ENCODE data around the gene GRM7.
A peak's percentile ranks its signal among the peaks of the same experiment; 100 is the strongest.

GRM7 gene

GRCh38 chr3:7657214-7658112 lies 796.5 kb downstream of the GRM7 start:
- DNase-seq (ENCODE audit: low read depth) = no peak

GRCh38 chr3:7658294-7658693 lies 797.4 kb downstream of the GRM7 start:
- DNase-seq (ENCODE audit: low read depth) = no peak

GRCh38 chr3:7659079-7659478 lies 798.2 kb downstream of the GRM7 start:
- no peak for DNase-seq (ENCODE audit: low read depth)

GRCh38 chr3:7663771-7664170 lies 802.9 kb downstream of the GRM7 start:
- no peak for DNase-seq (ENCODE audit: low read depth)

DNA sequence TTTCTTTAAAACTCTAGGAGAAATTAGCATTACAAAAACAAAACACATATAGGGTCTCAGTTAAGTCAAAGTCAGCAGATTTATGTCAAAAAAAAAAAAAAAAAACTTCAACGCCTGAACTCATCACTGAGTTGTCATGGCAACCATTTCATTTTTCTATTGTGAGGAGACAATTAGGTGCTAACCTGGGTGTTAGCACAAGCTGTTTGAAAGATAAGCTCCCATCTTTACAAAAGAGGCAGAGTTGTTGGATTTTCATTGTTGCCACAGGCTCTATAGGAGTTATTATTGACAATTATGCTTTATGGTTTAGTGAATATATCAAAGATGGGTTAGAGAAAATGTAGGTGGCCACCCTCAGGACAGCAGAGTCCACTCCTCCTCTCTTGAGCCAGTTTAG lies 806.9 kb downstream of the GRM7 start:
- no peak for DNase-seq (ENCODE audit: low read depth)

GRCh38 chr3:7669641-7670040 lies 808.7 kb downstream of the GRM7 start:
- DNase-seq (ENCODE audit: low read depth) = no peak

DNA sequence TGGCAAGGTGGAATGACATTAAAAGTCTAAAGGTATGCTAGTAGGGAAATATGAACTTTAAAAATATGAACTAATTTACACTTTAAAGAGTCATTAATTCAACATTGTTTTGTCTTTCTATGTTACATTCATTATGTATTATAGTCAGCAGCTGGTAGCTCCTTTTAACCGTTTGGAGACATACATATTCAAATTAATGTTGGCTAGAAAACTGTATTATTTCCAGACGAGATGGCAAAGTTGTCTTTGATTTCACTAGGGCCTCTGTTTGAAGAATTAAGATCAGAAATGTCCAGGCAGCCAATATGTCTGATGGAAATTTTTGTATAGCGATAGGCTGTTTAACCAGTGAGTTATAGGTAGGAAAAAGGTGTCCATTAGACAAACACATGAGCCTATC lies 817.6 kb downstream of the GRM7 start:
- DNase-seq (ENCODE audit: low read depth) = no peak

GRCh38 chr3:7682822-7683229 lies 821.9 kb downstream of the GRM7 start:
- DNase-seq (ENCODE audit: low read depth) = no peak

DNA sequence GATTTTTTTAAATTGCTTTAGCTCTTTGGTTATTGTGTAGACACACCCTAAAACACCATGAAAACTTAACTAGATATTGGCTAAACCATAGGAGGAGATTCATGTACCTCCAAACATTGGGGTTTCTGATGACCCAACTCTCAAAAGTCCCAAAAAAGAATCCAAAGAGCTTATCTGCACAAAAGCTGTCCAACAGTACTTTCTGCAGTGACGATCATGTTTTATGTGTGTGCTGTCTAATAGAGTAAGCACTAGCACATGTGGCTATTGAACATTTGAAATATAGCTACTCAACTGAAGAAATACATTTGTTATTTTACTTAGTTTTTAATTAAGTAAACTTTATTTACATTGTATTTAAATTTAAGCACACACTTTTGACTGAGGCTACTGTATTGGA lies 822.5 kb downstream of the GRM7 start:
- DNase-seq (ENCODE audit: low read depth) = no peak

GRCh38 chr3:7684182-7684715 lies 823.3 kb downstream of the GRM7 start:
- DNase-seq (ENCODE audit: low read depth) = no peak

- no peak for DNase-seq (ENCODE audit: low read depth)
Measured at GRCh38 chr3:7687428-7688147, 826.7 kb downstream of the GRM7 start.

DNA sequence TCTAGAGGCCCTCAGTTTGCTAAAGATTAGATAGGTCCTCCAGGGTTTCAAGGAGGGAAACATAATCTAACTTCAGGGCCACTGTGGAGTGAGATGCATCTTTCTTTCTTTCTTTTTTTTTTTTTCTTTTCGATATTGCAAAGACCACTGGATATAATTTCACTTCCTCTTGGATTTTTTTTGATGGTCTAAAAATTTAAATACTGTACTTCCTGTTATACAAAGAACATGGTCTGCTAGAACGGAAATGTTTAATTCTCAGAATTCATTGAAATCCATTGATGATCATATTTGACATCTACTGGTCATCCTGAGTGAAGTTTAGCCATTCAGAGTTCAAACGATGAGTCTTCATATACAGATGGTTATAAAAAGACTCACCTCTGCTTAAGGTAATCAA lies 832.0 kb downstream of the GRM7 start:
- no peak for DNase-seq (ENCODE audit: low read depth)

GRCh38 chr3:7693976-7694375 lies 833.1 kb downstream of the GRM7 start:
- DNase-seq (ENCODE audit: low read depth) = no peak

DNA sequence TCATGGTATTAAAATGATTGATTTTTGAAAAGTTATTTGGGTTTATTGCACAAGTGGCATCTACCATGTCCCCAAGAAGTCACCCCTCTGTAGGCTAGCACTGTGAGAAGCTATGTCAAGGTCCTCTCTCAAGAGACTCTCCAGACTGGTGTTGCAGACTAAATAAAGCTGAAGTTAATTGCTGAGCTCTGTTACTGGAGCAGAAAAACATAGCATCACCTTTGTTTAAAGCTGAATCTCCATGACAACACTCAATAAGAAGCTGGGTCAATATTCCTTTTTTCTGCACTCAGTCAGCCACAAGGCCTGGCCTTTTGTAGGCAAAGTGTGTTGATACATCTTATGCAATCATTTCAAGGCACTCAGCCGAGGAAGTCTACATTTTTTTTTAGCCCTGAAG lies 834.1 kb downstream of the GRM7 start:
- no peak for DNase-seq (ENCODE audit: low read depth)

DNA sequence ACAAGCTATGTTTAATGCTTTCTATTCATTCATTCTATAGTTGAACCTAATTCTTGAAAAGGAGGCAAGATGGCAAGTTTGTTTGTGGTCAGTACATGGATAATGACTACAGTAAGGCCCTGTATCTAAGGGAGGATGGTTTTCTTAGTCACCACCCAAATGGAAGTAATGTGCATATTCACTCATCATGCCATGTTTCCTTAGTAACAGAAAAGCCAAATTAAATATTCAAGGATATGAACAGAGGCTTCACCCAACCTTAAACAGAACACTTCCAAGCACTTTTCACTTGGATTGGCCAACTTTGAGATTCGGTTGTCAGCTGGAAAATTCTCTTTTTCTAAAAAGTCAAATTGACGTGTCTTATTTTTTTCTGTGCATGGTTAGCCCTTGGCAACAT lies 835.4 kb downstream of the GRM7 start:
- no peak for DNase-seq (ENCODE audit: low read depth)

- DNase-seq (ENCODE audit: low read depth) = peak; percentile 14
Measured at GRCh38 chr3:7697548-7697947, 836.6 kb downstream of the GRM7 start.

DNA sequence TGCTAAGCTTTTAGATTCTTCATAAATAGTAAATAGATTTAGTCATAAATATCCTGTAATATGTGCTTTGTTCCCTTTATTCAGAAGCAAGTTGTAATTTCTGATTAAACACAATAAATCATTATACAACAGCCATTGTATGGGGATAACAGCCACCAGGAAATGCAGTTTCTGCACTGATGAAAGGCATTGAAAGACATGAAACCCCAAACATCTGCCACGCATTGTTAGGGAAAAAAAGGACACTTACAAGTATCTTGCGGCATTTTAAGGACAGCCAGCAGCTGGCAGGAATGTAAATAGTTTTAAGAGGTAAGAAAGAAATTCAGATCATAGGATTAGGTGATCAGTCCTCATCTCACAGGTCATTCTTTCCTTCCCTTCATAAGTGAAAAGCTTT lies 839.6 kb downstream of the GRM7 start:
- no peak for DNase-seq (ENCODE audit: low read depth)

DNA sequence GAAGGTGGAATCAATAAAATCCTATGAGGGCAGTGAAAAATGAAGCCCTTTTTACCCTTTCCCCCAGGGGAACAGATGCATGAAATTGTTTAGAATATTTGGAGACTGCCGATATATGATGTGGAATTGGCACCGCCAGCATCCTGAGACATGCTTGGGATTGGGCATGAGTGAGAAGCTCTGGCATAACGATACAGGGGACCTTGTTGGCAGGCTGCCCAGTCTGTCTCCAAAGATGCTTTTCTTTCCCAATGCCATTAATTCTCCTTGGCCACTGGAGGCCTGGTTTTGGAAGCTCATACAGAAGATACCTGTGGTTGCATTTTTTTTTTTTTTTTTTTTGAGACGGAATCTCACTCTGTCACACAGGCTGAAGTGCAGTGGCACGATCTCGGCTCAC lies 840.1 kb downstream of the GRM7 start:
- no peak for DNase-seq (ENCODE audit: low read depth)

DNA sequence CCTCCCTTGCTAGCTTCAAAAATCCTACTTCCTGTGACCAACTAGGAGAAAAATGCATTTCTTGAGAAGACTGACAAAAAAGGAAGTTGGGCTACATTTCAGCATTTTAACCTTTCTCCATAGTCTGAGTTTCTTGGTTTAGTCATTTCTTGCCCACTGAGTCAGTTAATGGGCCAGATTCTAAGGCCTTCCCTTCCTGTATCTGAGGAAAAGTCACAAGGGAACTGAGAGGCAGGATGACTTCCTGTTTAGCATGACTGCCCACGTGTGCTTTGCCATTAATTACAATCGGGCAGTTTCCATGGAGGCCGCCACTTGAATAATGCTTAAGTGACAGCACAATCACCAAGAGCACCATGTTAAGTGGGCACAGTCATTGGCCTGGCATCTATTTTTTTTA lies 846.3 kb downstream of the GRM7 start:
- no peak for DNase-seq (ENCODE audit: low read depth)

- no peak for DNase-seq (ENCODE audit: low read depth)
Measured at GRCh38 chr3:7709376-7710082, 848.6 kb downstream of the GRM7 start.

DNA sequence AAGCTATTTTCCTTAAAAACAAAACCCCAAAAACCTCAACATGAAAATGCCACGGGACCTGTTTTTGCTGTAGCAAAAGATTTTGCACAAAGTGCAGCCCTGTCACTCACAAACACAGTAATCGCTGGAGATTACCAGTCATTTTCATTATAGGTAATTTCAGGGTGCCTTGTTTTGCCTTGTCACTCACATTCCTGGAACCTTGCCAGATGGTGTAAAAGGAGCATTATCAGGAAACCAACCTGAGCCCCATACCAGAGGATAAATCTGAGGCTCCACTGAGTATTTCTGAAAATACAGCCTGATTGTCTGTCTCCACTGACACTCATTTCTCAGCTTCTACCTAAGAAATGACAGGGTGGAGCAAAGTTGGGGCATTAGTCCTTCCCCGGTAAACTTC lies 849.4 kb downstream of the GRM7 start:
- DNase-seq (ENCODE audit: low read depth) = no peak

GRCh38 chr3:7713724-7714123 lies 852.8 kb downstream of the GRM7 start:
- DNase-seq (ENCODE audit: low read depth) = no peak
